Fibroblast of lung (primary cell): ENCODE measurements around the gene SIK3. TPM values are rescaled to one million over a fixed set of nuclear protein-coding genes. Genes with fewer than 3 reads are reported as not detected.
A peak's percentile ranks its signal among the peaks of the same experiment; 100 is the strongest.

ENCODE experiments used
- DNase-seq, 2 donors: peaks; one replicate each; pipeline versions ENCODE4 v3.0.0 to v3.0.0-alpha.2; 2010; ENCODE audit warnings: low read depth in 2 of 2
- H2AFZ ChIP-seq: 2 replicates; pipeline ENCODE4 v1.5.1; 2012; ENCODE audit warnings: low read length, control low read depth, inconsistent platforms
- H3K27ac ChIP-seq: 2 replicates; pipeline ENCODE4 v1.5.1; 2011; ENCODE audit warnings: low read length, control low read depth; ENCODE audit not compliant: insufficient read depth
- H3K27me3 ChIP-seq: 2 replicates; pipeline ENCODE4 v1.5.1; 2011; ENCODE audit warnings: mild to moderate bottlenecking, low read length; ENCODE audit not compliant: control insufficient read depth, insufficient read depth
- H3K36me3 ChIP-seq: 2 replicates; pipeline ENCODE4 v1.5.1; 2011; ENCODE audit warnings: low read length; ENCODE audit not compliant: control insufficient read depth, insufficient read depth
- H3K4me1 ChIP-seq: 2 replicates; pipeline ENCODE4 v1.5.1; 2011; ENCODE audit warnings: low read length; ENCODE audit not compliant: control insufficient read depth, insufficient read depth; ENCODE audit errors: extremely low read depth
- H3K4me2 ChIP-seq: 2 replicates; pipeline ENCODE4 v1.5.1; 2011; ENCODE audit warnings: low read length, control low read depth; ENCODE audit not compliant: insufficient read depth; ENCODE audit errors: extremely low read depth
- H3K4me3 ChIP-seq, 4 experiments: fragments of 200-600 bp in 1 of 4; sonication (generic) in 1 of 4; replicated peaks in 1 of 4; 2 replicates each; pipeline ENCODE4 v1.5.1; 2011 to 2016; ENCODE audit warnings: low read length in 4 of 4, low read depth in 3 of 4, mild to moderate bottlenecking in 3 of 4, control low read depth in 2 of 4, inconsistent platforms in 1 of 4, mixed read lengths in 1 of 4; ENCODE audit not compliant: insufficient read depth in 1 of 4; ENCODE audit errors: control extremely low read depth in 1 of 4
- H3K79me2 ChIP-seq: 2 replicates; pipeline ENCODE4 v1.5.1; 2012; ENCODE audit warnings: mild to moderate bottlenecking, low read length, inconsistent platforms; ENCODE audit not compliant: control insufficient read depth, insufficient read depth
- H3K9ac ChIP-seq: 2 replicates; pipeline ENCODE4 v1.5.1; 2011; ENCODE audit warnings: mild to moderate bottlenecking, low read length, control low read depth; ENCODE audit not compliant: insufficient read depth
- H3K9me3 ChIP-seq: 2 replicates; pipeline ENCODE4 v1.5.1; 2012; ENCODE audit warnings: low read depth, low read length; ENCODE audit not compliant: control insufficient read depth, insufficient read depth
- H4K20me1 ChIP-seq: 2 replicates; pipeline ENCODE4 v1.5.1; 2011; ENCODE audit warnings: low read length; ENCODE audit not compliant: control insufficient read depth, insufficient read depth; ENCODE audit errors: extremely low read depth
- CTCF ChIP-seq, 2 donors: IDR thresholded peaks in 1 of 2; conservative IDR thresholded peaks in 1 of 2; 1 replicate in 1 of 2; 2 replicates in 1 of 2; pipeline ENCODE4 v1.5.1; 2011 to 2012; ENCODE audit warnings: low read length in 2 of 2, control low read depth in 1 of 2, inconsistent platforms in 1 of 2, low read depth in 1 of 2, mild to moderate bottlenecking in 1 of 2
- EZH2 ChIP-seq: IDR thresholded peaks from 2 replicates; pipeline ENCODE4 v1.5.1; 2012; ENCODE audit warnings: low read length, control low read depth, mild to moderate bottlenecking; ENCODE audit errors: missing control alignments
- polyA plus RNA-seq, 2 donors: library from polyadenylated mRNA; depleted of rRNA in 1 of 2; stranded (reverse) in 1 of 2; unstranded in 1 of 2; fragments of >200 nt; gene quantifications; 2 replicates each; pipeline ENCODE4 v1.2.1, GENCODE V29; 2011 to 2012; ENCODE audit warnings: missing spikeins in 1 of 2
- total RNA-seq: library from RNA; depleted of rRNA; stranded (reverse); fragments of >200 nt; gene quantifications from 2 replicates; pipeline ENCODE4 v1.2.1, GENCODE V29; 2014

Gene SIK3
- total and polyA plus RNA-seq, 2 donors (not counting 1 experiment from before 2014, with no cell fraction given): 7.1 to 22.8 TPM

- peak; percentile 26 to 58 for DNase-seq
Observed at GRCh38 chr11:116910378-116910777, 187.8 kb downstream of the SIK3 start.

GRCh38 chr11:116909245-116909644, 189.0 kb downstream of the SIK3 start:
- H3K4me1 ChIP-seq: peaks cover 8% of the 10 kb centered on the region
- DNase-seq: no peak
- H2AFZ ChIP-seq: no peak overlapping the region
- no peaks in the 10 kb centered on the region for H4K20me1 ChIP-seq
- TF ChIP-seq CTCF (conservative IDR thresholded peaks at IDR 0.05 in 1 of 2, IDR thresholded peaks at IDR 0.05 in 1 of 2; ENCODE audit: low read depth in 1 of 2, low read length in 2 of 2): no peak
- no peak for TF ChIP-seq EZH2
- H3K4me3 ChIP-seq: no peak overlapping the region
- no peak overlapping the region for H3K4me2 ChIP-seq
- no peaks in the 10 kb centered on the region for H3K9me3 ChIP-seq
- no peaks in the 10 kb centered on the region for H3K79me2 ChIP-seq
- no peaks in the 10 kb centered on the region for H3K27me3 ChIP-seq
- no peaks in the 10 kb centered on the region for H3K36me3 ChIP-seq
- no peak overlapping the region for H3K9ac ChIP-seq
- no peak overlapping the region for H3K27ac ChIP-seq

More at GRCh38 chr11:116910378-116910777, 187.8 kb downstream of the SIK3 start:
- Histone ChIP-seq H3K27me3 (no peaks in the 10 kb centered on the region), H3K4me1 (peaks cover 8% of the 10 kb centered on the region), H3K79me2 (no peaks in the 10 kb centered on the region), H3K9me3 (no peaks in the 10 kb centered on the region), H3K4me2 (no peak overlapping the region), H4K20me1 (no peaks in the 10 kb centered on the region), H3K9ac (no peak overlapping the region), H3K36me3 (no peaks in the 10 kb centered on the region), H3K27ac (no peak overlapping the region), H3K4me3 (no peak overlapping the region), H2AFZ (no peak overlapping the region)
- TF ChIP-seq CTCF (conservative IDR thresholded peaks at IDR 0.05 in 1 of 2, IDR thresholded peaks at IDR 0.05 in 1 of 2; ENCODE audit: low read depth in 1 of 2, low read length in 2 of 2) (no peak), EZH2 (no peak)

- H3K9me3 ChIP-seq: no peaks in the 10 kb centered on the region
- no peak for DNase-seq
- no peak overlapping the region for H3K27ac ChIP-seq
- no peaks in the 10 kb centered on the region for H3K79me2 ChIP-seq
- no peak overlapping the region for H3K4me2 ChIP-seq
- no peaks in the 10 kb centered on the region for H4K20me1 ChIP-seq
- no peak overlapping the region for H2AFZ ChIP-seq
- H3K27me3 ChIP-seq: no peaks in the 10 kb centered on the region
- no peak overlapping the region for H3K9ac ChIP-seq
- no peak overlapping the region for H3K4me3 ChIP-seq
- H3K4me1 ChIP-seq: peaks cover 2% of the 10 kb centered on the region
- TF ChIP-seq CTCF (conservative IDR thresholded peaks at IDR 0.05 in 1 of 2, IDR thresholded peaks at IDR 0.05 in 1 of 2; ENCODE audit: low read depth in 1 of 2, low read length in 2 of 2): no peak
- no peak for TF ChIP-seq EZH2
- H3K36me3 ChIP-seq: no peaks in the 10 kb centered on the region
Observed at GRCh38 chr11:116906479-116906878, 191.7 kb downstream of the SIK3 start.
